OCI-LY1 (cell line): ENCODE measurements around the gene DCDC2.
"Not testable (repeated sequence)": the region's sequence is repeated elsewhere in the genome, so short reads cannot be mapped to it uniquely, and the experiment has no call there.

ENCODE experiments used
- H2AFZ ChIP-seq: fragments of 200-600 bp; sonication (generic), shearing (Covaris generic); 2 replicates; pipeline ENCODE4 v1.6.0; 2014; ENCODE audit warnings: antibody characterized with exemption, mild to moderate bottlenecking, low read length
- H3F3A ChIP-seq: fragments of 200-600 bp; sonication (generic), shearing (Covaris generic); 2 replicates; pipeline ENCODE4 v1.6.0; 2014; ENCODE audit warnings: mild to moderate bottlenecking, antibody characterized with exemption, low read length, moderate library complexity; ENCODE audit not compliant: insufficient read depth
- H3K27ac ChIP-seq: fragments of 200-600 bp; sonication (generic); 2 replicates; pipeline ENCODE4 v1.5.1; 2014; ENCODE audit warnings: low read length, mixed run types, mild to moderate bottlenecking, low read depth; ENCODE audit not compliant: poor library complexity, severe bottlenecking
- H3K27me3 ChIP-seq: fragments of 200-600 bp; sonication (generic); 2 replicates; pipeline ENCODE4 v1.6.0; 2014; ENCODE audit warnings: antibody characterized with exemption, mild to moderate bottlenecking, low read length, moderate library complexity; ENCODE audit not compliant: insufficient read depth
- H3K36me3 ChIP-seq: fragments of 200-600 bp; sonication (generic); 2 replicates; pipeline ENCODE4 v1.6.1; 2014; ENCODE audit warnings: mild to moderate bottlenecking, antibody characterized with exemption, low read length, moderate library complexity, mixed read lengths; ENCODE audit not compliant: insufficient read depth
- H3K4me1 ChIP-seq: fragments of 200-600 bp; sonication (generic); 2 replicates; pipeline ENCODE4 v1.5.1; 2014; ENCODE audit warnings: mild to moderate bottlenecking, low read length, moderate library complexity; ENCODE audit not compliant: insufficient read depth, severe bottlenecking
- H3K4me2 ChIP-seq: fragments of 200-600 bp; sonication (generic), shearing (Covaris generic); 2 replicates; pipeline ENCODE4 v1.6.1; 2014; ENCODE audit warnings: low read length
- H3K4me3 ChIP-seq: fragments of 200-600 bp; sonication (generic); 2 replicates; pipeline ENCODE4 v1.5.1; 2014; ENCODE audit warnings: low read length, low read depth, mild to moderate bottlenecking, mixed read lengths; ENCODE audit not compliant: poor library complexity, severe bottlenecking
- H3K79me2 ChIP-seq: fragments of 200-600 bp; shearing (Covaris generic); 2 replicates; pipeline ENCODE4 v1.6.1; 2016; ENCODE audit warnings: mixed run types, low read length, mixed read lengths; ENCODE audit not compliant: insufficient read depth
- H3K9ac ChIP-seq: fragments of 200-600 bp; sonication (generic), shearing (Covaris generic); 2 replicates; pipeline ENCODE4 v1.6.1; 2014; ENCODE audit warnings: mild to moderate bottlenecking, low read length, mixed read lengths
- H3K9me2 ChIP-seq: fragments of 200-600 bp; sonication (generic), shearing (Covaris generic); 2 replicates; pipeline ENCODE4 v1.6.1; 2014; ENCODE audit warnings: low read depth, mild to moderate bottlenecking, low read length, mixed read lengths
- H3K9me3 ChIP-seq: fragments of 200-600 bp; shearing (Covaris generic); 2 replicates; pipeline ENCODE4 v1.6.1; 2014; ENCODE audit warnings: low read length, mixed read lengths
- H4K20me1 ChIP-seq: fragments of 200-600 bp; sonication (generic), shearing (Covaris generic); 2 replicates; pipeline ENCODE4 v1.6.0; 2016; ENCODE audit warnings: mild to moderate bottlenecking, low read length; ENCODE audit not compliant: insufficient read depth
- EZH2 ChIP-seq: fragments of 200-600 bp; sonication (generic), shearing (Covaris generic); IDR thresholded peaks from 2 replicates; pipeline ENCODE4 v1.8.0; 2017; ENCODE audit warnings: borderline replicate concordance, mixed run types, mild to moderate bottlenecking, antibody characterized with exemption, low read length, moderate library complexity, mixed read lengths
- TF ChIP-seq, protein P1 (sequence below): fragments of 200-600 bp; sonication (generic), shearing (Covaris generic); IDR thresholded peaks from 2 replicates; pipeline ENCODE4 v1.5.1; 2017; ENCODE audit warnings: mild to moderate bottlenecking, antibody characterized with exemption, low read length, moderate library complexity, mixed read lengths

The DCDC2 gene

DNA sequence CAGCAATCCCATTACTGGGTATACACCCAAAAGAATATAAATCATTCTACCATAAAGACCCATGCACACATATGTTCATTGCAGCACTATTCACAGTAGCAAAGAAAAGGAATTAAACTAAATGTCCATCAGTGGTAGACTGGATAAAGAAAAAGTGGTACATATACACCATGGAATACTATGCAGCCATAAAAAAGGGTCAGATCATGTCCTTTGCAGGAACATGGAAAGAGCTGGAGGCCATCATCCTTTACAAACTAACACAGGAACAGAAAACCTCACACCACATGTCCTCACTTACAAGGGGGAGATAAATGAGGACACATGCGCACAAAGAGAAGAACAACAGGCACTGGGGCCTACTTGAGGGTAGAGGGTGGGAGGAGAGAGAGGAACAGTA is 60.9 kb downstream of the DCDC2 start:
- Histone ChIP-seq H3K27me3 (no peaks in the 10 kb centered on the region; the same call in 1 of the 2 replicates), H3K9ac (no peak overlapping the region), H3K9me3 (no peaks in the 10 kb centered on the region), H4K20me1 (no peaks in the 10 kb centered on the region), H3K9me2 (no peaks in the 10 kb centered on the region), H3K79me2 (no peaks in the 10 kb centered on the region), H3K4me3 (no peak overlapping the region), H3K27ac (no peak overlapping the region), H2AFZ (no peak overlapping the region), H3F3A (no peaks in the 10 kb centered on the region), H3K36me3 (no peaks in the 10 kb centered on the region), H3K4me1 (no peaks in the 10 kb centered on the region), H3K4me2 (no peak overlapping the region)
- TF ChIP-seq EZH2, result no peak
- TF ChIP-seq, protein P1, sequence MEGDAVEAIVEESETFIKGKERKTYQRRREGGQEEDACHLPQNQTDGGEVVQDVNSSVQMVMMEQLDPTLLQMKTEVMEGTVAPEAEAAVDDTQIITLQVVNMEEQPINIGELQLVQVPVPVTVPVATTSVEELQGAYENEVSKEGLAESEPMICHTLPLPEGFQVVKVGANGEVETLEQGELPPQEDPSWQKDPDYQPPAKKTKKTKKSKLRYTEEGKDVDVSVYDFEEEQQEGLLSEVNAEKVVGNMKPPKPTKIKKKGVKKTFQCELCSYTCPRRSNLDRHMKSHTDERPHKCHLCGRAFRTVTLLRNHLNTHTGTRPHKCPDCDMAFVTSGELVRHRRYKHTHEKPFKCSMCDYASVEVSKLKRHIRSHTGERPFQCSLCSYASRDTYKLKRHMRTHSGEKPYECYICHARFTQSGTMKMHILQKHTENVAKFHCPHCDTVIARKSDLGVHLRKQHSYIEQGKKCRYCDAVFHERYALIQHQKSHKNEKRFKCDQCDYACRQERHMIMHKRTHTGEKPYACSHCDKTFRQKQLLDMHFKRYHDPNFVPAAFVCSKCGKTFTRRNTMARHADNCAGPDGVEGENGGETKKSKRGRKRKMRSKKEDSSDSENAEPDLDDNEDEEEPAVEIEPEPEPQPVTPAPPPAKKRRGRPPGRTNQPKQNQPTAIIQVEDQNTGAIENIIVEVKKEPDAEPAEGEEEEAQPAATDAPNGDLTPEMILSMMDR, result no peak

DNA sequence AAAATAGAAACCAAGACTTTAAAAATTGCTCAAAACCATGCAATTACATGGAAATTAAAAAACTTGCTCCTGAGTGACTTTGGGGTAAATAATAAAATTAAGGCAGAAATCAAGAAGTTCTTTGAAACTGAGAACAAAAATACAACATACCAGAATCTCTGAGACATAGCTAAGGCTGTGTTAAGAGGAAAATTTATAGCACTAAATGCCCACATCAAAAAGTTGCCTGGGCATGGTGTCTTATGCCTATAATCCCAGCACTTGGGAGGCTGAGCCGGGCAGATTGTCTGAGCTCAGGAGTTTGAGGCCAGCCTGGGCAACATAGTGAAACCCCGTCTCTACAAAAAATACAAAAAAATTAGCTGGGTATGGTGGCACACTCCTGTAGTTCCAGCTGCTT is 64.0 kb downstream of the DCDC2 start:
- H4K20me1 ChIP-seq, H3K4me3 ChIP-seq, H3K27me3 ChIP-seq, H3F3A ChIP-seq, H3K4me1 ChIP-seq, H3K4me2 ChIP-seq, H3K9me2 ChIP-seq, H3K9me3 ChIP-seq, H2AFZ ChIP-seq, H3K27ac ChIP-seq, H3K9ac ChIP-seq, H3K36me3 ChIP-seq, H3K79me2 ChIP-seq: not testable (repeated sequence)

DNA sequence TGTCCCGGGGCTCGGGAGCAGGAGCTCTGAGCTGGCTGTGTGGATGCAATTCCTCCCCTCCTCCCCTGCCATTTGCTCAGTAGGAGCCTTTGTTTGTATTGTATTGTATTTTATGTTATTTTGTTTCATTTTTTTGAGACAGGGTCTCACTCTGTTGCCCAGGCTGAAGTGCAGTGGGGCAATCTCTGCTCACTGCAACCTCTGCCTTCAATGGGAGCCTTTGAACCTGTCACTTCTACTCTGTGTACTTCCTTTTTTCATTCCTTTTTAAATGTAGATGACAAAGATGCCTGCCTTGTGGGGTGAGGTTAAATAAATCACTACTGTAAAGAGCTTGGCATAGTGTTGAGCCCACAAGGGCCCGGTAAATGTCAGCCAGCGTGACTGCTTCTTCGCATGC is 70.6 kb downstream of the DCDC2 start:
- Histone ChIP-seq H3K4me2 (no peak overlapping the region), H3K27me3 (no peaks in the 10 kb centered on the region), H3K27ac (no peak overlapping the region), H3K36me3 (no peaks in the 10 kb centered on the region), H3K9me3 (no peaks in the 10 kb centered on the region), H3K4me3 (no peak overlapping the region), H2AFZ (no peak overlapping the region), H3K9ac (no peak overlapping the region), H3K4me1 (peaks cover 16% of the 10 kb centered on the region), H3F3A (0 out of 2 replicates have a peak, but pooled peaks cover 2% of the 10 kb centered on the region), H3K79me2 (no peaks in the 10 kb centered on the region), H3K9me2 (no peaks in the 10 kb centered on the region), H4K20me1 (no peaks in the 10 kb centered on the region)
- no peak for TF ChIP-seq EZH2
- TF ChIP-seq, protein P1, result no peak

DNA sequence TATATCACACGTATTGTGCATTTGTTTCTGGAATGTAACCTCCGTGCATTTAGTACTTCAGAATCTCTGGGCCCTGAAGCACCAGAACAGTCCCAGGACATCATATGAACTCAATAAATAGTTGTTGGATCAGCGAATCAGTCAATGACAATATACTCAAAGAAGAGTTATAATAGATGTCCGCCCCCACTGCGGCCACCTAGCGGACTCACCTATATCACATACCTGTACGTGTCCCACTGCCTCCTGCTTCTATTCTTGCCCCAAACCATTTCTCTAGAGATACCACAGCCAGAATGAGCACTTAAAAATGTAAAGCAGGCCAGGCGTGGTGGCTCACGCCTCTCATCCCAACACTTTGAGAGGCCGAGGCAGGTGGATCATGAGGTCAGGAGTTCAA is 73.9 kb downstream of the DCDC2 start:
- no peak overlapping the region for H3K9ac ChIP-seq
- H3K79me2 ChIP-seq, result no peaks in the 10 kb centered on the region
- H3K9me2 ChIP-seq, result no peaks in the 10 kb centered on the region
- no peaks in the 10 kb centered on the region for H3K27me3 ChIP-seq
- TF ChIP-seq, protein P1, result no peak; the same call in 1 of the 2 replicates
- no peak for TF ChIP-seq EZH2
- H3K9me3 ChIP-seq, result no peaks in the 10 kb centered on the region
- 0 out of 2 replicates have a peak, but pooled peaks cover 2% of the 10 kb centered on the region for H3F3A ChIP-seq
- H3K36me3 ChIP-seq, result no peaks in the 10 kb centered on the region
- H2AFZ ChIP-seq, result no peak overlapping the region
- peaks cover 16% of the 10 kb centered on the region for H3K4me1 ChIP-seq
- H3K4me3 ChIP-seq, result no peak overlapping the region
- H3K27ac ChIP-seq, result no peak overlapping the region
- no peaks in the 10 kb centered on the region for H4K20me1 ChIP-seq
- peak overlapping the region; percentile 40; the same call in 1 of the 2 replicates for H3K4me2 ChIP-seq
